ENCODE results near the gene GRIP2. TPM values are rescaled to one million over a fixed set of nuclear protein-coding genes. Genes with fewer than 3 reads are reported as not detected.
A peak's percentile ranks its signal among the peaks of the same experiment; 100 is the strongest.

The GRIP2 gene
- total RNA-seq, 1 donor from 2014 or later, result 8.9 TPM

GRCh38 chr3:14491396-14492190, 48.5 kb downstream of the GRIP2 start:
- Histone ChIP-seq H3K9ac (ENCODE audit: low read depth in 1 of 3, low read length in 3 of 3) (no peak overlapping the region), H3K27ac (ENCODE audit: low read depth, low read length) (no peak overlapping the region), H3K27me3 (ENCODE audit: control insufficient read depth in 3 of 3, insufficient read depth in 3 of 3, low read length in 3 of 3) (no peaks in the 10 kb centered on the region), H3K4me3 (ENCODE audit: low read length in 3 of 3) (no peak overlapping the region), H3K9me3 (ENCODE audit: control insufficient read depth in 3 of 3, low read length in 3 of 3) (no peaks in the 10 kb centered on the region), H3K36me3 (ENCODE audit: control insufficient read depth in 3 of 3, insufficient read depth in 3 of 3, low read length in 3 of 3) (peaks cover 39 to 51% (median 51%) of the 10 kb centered on the region in 3 donors), H3K4me1 (ENCODE audit: control insufficient read depth in 3 of 3, insufficient read depth in 3 of 3, low read length in 3 of 3) (peaks cover 4 to 7% (median 6%) of the 10 kb centered on the region in 3 donors)

GRCh38 chr3:14490831-14491230, 49.3 kb downstream of the GRIP2 start:
- H3K4me1 ChIP-seq (ENCODE audit: control insufficient read depth in 3 of 3, insufficient read depth in 3 of 3, low read length in 3 of 3), result peaks cover 4 to 7% (median 6%) of the 10 kb centered on the region in 3 donors
- H3K9me3 ChIP-seq (ENCODE audit: control insufficient read depth in 3 of 3, low read length in 3 of 3), result no peaks in the 10 kb centered on the region
- H3K4me3 ChIP-seq (ENCODE audit: low read length in 3 of 3), result no peak overlapping the region
- H3K9ac ChIP-seq (ENCODE audit: low read depth in 1 of 3, low read length in 3 of 3), result no peak overlapping the region
- no peak overlapping the region for H3K27ac ChIP-seq (ENCODE audit: low read depth, low read length)
- H3K27me3 ChIP-seq (ENCODE audit: control insufficient read depth in 3 of 3, insufficient read depth in 3 of 3, low read length in 3 of 3), result no peaks in the 10 kb centered on the region
- H3K36me3 ChIP-seq (ENCODE audit: control insufficient read depth in 3 of 3, insufficient read depth in 3 of 3, low read length in 3 of 3), result peaks cover 34 to 47% (median 44%) of the 10 kb centered on the region in 3 donors

- no peak overlapping the region for H3K9ac ChIP-seq (ENCODE audit: low read depth in 1 of 3, low read length in 3 of 3)
- peaks cover 38 to 52% (median 44%) of the 10 kb centered on the region in 3 donors for H3K36me3 ChIP-seq (ENCODE audit: control insufficient read depth in 3 of 3, insufficient read depth in 3 of 3, low read length in 3 of 3)
- H3K4me3 ChIP-seq (ENCODE audit: low read length in 3 of 3), result no peak overlapping the region
- peaks cover 4 to 7% (median 6%) of the 10 kb centered on the region in 3 donors for H3K4me1 ChIP-seq (ENCODE audit: control insufficient read depth in 3 of 3, insufficient read depth in 3 of 3, low read length in 3 of 3)
- H3K9me3 ChIP-seq (ENCODE audit: control insufficient read depth in 3 of 3, low read length in 3 of 3), result no peaks in the 10 kb centered on the region
- no peak overlapping the region for H3K27ac ChIP-seq (ENCODE audit: low read depth, low read length)
- H3K27me3 ChIP-seq (ENCODE audit: control insufficient read depth in 3 of 3, insufficient read depth in 3 of 3, low read length in 3 of 3), result no peaks in the 10 kb centered on the region
Measured at GRCh38 chr3:14490255-14490654, 49.9 kb downstream of the GRIP2 start.

- no peak overlapping the region for H3K4me3 ChIP-seq (ENCODE audit: low read length in 3 of 3)
- peaks cover 35 to 53% (median 41%) of the 10 kb centered on the region in 3 donors for H3K36me3 ChIP-seq (ENCODE audit: control insufficient read depth in 3 of 3, insufficient read depth in 3 of 3, low read length in 3 of 3)
- H3K27me3 ChIP-seq (ENCODE audit: control insufficient read depth in 3 of 3, insufficient read depth in 3 of 3, low read length in 3 of 3), result no peaks in the 10 kb centered on the region
- H3K9ac ChIP-seq (ENCODE audit: low read depth in 1 of 3, low read length in 3 of 3), result no peak overlapping the region
- no peaks in the 10 kb centered on the region for H3K9me3 ChIP-seq (ENCODE audit: control insufficient read depth in 3 of 3, low read length in 3 of 3)
- no peak overlapping the region for H3K27ac ChIP-seq (ENCODE audit: low read depth, low read length)
- H3K4me1 ChIP-seq (ENCODE audit: control insufficient read depth in 3 of 3, insufficient read depth in 3 of 3, low read length in 3 of 3), result peaks cover 4 to 7% (median 6%) of the 10 kb centered on the region in 3 donors
Measured at GRCh38 chr3:14489641-14490040, 50.5 kb downstream of the GRIP2 start.

- Histone ChIP-seq H3K27ac (ENCODE audit: low read depth, low read length) (no peak overlapping the region), H3K27me3 (ENCODE audit: control insufficient read depth in 3 of 3, insufficient read depth in 3 of 3, low read length in 3 of 3) (no peaks in the 10 kb centered on the region), H3K9me3 (ENCODE audit: control insufficient read depth in 3 of 3, low read length in 3 of 3) (no peaks in the 10 kb centered on the region), H3K4me3 (ENCODE audit: low read length in 3 of 3) (no peak overlapping the region), H3K9ac (ENCODE audit: low read depth in 1 of 3, low read length in 3 of 3) (no peak overlapping the region), H3K36me3 (ENCODE audit: control insufficient read depth in 3 of 3, insufficient read depth in 3 of 3, low read length in 3 of 3) (peaks cover 29 to 44% (median 30%) of the 10 kb centered on the region in 3 donors), H3K4me1 (ENCODE audit: control insufficient read depth in 3 of 3, insufficient read depth in 3 of 3, low read length in 3 of 3) (peaks cover 4 to 7% (median 6%) of the 10 kb centered on the region in 3 donors)
Measured at GRCh38 chr3:14488286-14489041, 51.7 kb downstream of the GRIP2 start.

- H3K27me3 ChIP-seq (ENCODE audit: control insufficient read depth in 3 of 3, insufficient read depth in 3 of 3, low read length in 3 of 3), result no peaks in the 10 kb centered on the region
- no peaks in the 10 kb centered on the region for H3K9me3 ChIP-seq (ENCODE audit: control insufficient read depth in 3 of 3, low read length in 3 of 3)
- H3K4me1 ChIP-seq (ENCODE audit: control insufficient read depth in 3 of 3, insufficient read depth in 3 of 3, low read length in 3 of 3), result peaks cover 4 to 9% (median 6%) of the 10 kb centered on the region in 3 donors
- peaks cover 23 to 43% (median 30%) of the 10 kb centered on the region in 3 donors for H3K36me3 ChIP-seq (ENCODE audit: control insufficient read depth in 3 of 3, insufficient read depth in 3 of 3, low read length in 3 of 3)
- H3K27ac ChIP-seq (ENCODE audit: low read depth, low read length), result no peak overlapping the region
- H3K9ac ChIP-seq (ENCODE audit: low read depth in 1 of 3, low read length in 3 of 3), result no peak overlapping the region
- no peak overlapping the region for H3K4me3 ChIP-seq (ENCODE audit: low read length in 3 of 3)
Measured at GRCh38 chr3:14487821-14488220, 52.3 kb downstream of the GRIP2 start.

- peaks cover 5 to 12% (median 6%) of the 10 kb centered on the region in 3 donors for H3K4me1 ChIP-seq (ENCODE audit: control insufficient read depth in 3 of 3, insufficient read depth in 3 of 3, low read length in 3 of 3)
- H3K27ac ChIP-seq (ENCODE audit: low read depth, low read length), result no peak overlapping the region
- H3K4me3 ChIP-seq (ENCODE audit: low read length in 3 of 3), result no peak overlapping the region
- no peaks in the 10 kb centered on the region for H3K27me3 ChIP-seq (ENCODE audit: control insufficient read depth in 3 of 3, insufficient read depth in 3 of 3, low read length in 3 of 3)
- H3K36me3 ChIP-seq (ENCODE audit: control insufficient read depth in 3 of 3, insufficient read depth in 3 of 3, low read length in 3 of 3), result peaks cover 18 to 38% (median 27%) of the 10 kb centered on the region in 3 donors
- H3K9ac ChIP-seq (ENCODE audit: low read depth in 1 of 3, low read length in 3 of 3), result peak overlapping the region in 1 of 3 donors; percentile 33
- H3K9me3 ChIP-seq (ENCODE audit: control insufficient read depth in 3 of 3, low read length in 3 of 3), result no peaks in the 10 kb centered on the region
Measured at GRCh38 chr3:14487086-14487485, 53.1 kb downstream of the GRIP2 start.

GRCh38 chr3:14486460-14486859, 53.7 kb downstream of the GRIP2 start:
- no peak overlapping the region for H3K4me3 ChIP-seq (ENCODE audit: low read length in 3 of 3)
- H3K36me3 ChIP-seq (ENCODE audit: control insufficient read depth in 3 of 3, insufficient read depth in 3 of 3, low read length in 3 of 3), result peaks cover 18 to 41% (median 28%) of the 10 kb centered on the region in 3 donors
- no peaks in the 10 kb centered on the region for H3K27me3 ChIP-seq (ENCODE audit: control insufficient read depth in 3 of 3, insufficient read depth in 3 of 3, low read length in 3 of 3)
- H3K9ac ChIP-seq (ENCODE audit: low read depth in 1 of 3, low read length in 3 of 3), result no peak overlapping the region
- H3K4me1 ChIP-seq (ENCODE audit: control insufficient read depth in 3 of 3, insufficient read depth in 3 of 3, low read length in 3 of 3), result peaks cover 6 to 18% (median 11%) of the 10 kb centered on the region in 3 donors
- no peaks in the 10 kb centered on the region for H3K9me3 ChIP-seq (ENCODE audit: control insufficient read depth in 3 of 3, low read length in 3 of 3)
- no peak overlapping the region for H3K27ac ChIP-seq (ENCODE audit: low read depth, low read length)

GRCh38 chr3:14485981-14486380, 54.2 kb downstream of the GRIP2 start:
- Histone ChIP-seq H3K4me1 (ENCODE audit: control insufficient read depth in 3 of 3, insufficient read depth in 3 of 3, low read length in 3 of 3) (peaks cover 6 to 18% (median 14%) of the 10 kb centered on the region in 3 donors), H3K4me3 (ENCODE audit: low read length in 3 of 3) (no peak overlapping the region), H3K27ac (ENCODE audit: low read depth, low read length) (no peak overlapping the region), H3K36me3 (ENCODE audit: control insufficient read depth in 3 of 3, insufficient read depth in 3 of 3, low read length in 3 of 3) (peaks cover 19 to 44% (median 30%) of the 10 kb centered on the region in 3 donors), H3K9ac (ENCODE audit: low read depth in 1 of 3, low read length in 3 of 3) (no peak overlapping the region), H3K27me3 (ENCODE audit: control insufficient read depth in 3 of 3, insufficient read depth in 3 of 3, low read length in 3 of 3) (no peaks in the 10 kb centered on the region), H3K9me3 (ENCODE audit: control insufficient read depth in 3 of 3, low read length in 3 of 3) (no peaks in the 10 kb centered on the region)

GRCh38 chr3:14484741-14485140, 55.4 kb downstream of the GRIP2 start:
- no peak overlapping the region for H3K4me3 ChIP-seq (ENCODE audit: low read length in 3 of 3)
- no peak overlapping the region for H3K9ac ChIP-seq (ENCODE audit: low read depth in 1 of 3, low read length in 3 of 3)
- H3K4me1 ChIP-seq (ENCODE audit: control insufficient read depth in 3 of 3, insufficient read depth in 3 of 3, low read length in 3 of 3), result peaks cover 6 to 24% (median 22%) of the 10 kb centered on the region in 3 donors
- H3K27me3 ChIP-seq (ENCODE audit: control insufficient read depth in 3 of 3, insufficient read depth in 3 of 3, low read length in 3 of 3), result no peaks in the 10 kb centered on the region
- H3K27ac ChIP-seq (ENCODE audit: low read depth, low read length), result no peak overlapping the region
- H3K9me3 ChIP-seq (ENCODE audit: control insufficient read depth in 3 of 3, low read length in 3 of 3), result no peaks in the 10 kb centered on the region
- H3K36me3 ChIP-seq (ENCODE audit: control insufficient read depth in 3 of 3, insufficient read depth in 3 of 3, low read length in 3 of 3), result peaks cover 31 to 56% (median 42%) of the 10 kb centered on the region in 3 donors

Data from skeletal muscle tissue (tissue), 4 donors.